HG03558 (cell line): ENCODE data around the gene TXNRD2.
"Not testable (repeated sequence)": the region's sequence is repeated elsewhere in the genome, so short reads cannot be mapped to it uniquely, and the experiment has no call there.

Experiments used
- ATAC-seq: cut with Tn5 transposase; IDR thresholded peaks from one replicate; pipeline ENCODE4 v1.9.1; 2021; ENCODE audit warnings: moderate number of reproducible peaks; ENCODE audit not compliant: unreplicated experiment; ENCODE audit errors: extremely low read depth

TXNRD2 gene

GRCh38 chr22:19929586-19930550, 11.8 kb downstream of the TXNRD2 start:
- ATAC-seq = no peak

- no peak for ATAC-seq
Observed at GRCh38 chr22:19928207-19928606, 13.4 kb downstream of the TXNRD2 start.

GRCh38 chr22:19927696-19928095, 13.9 kb downstream of the TXNRD2 start:
- no peak for ATAC-seq

- not testable (repeated sequence) for ATAC-seq
Observed at GRCh38 chr22:19926028-19926427, 15.6 kb downstream of the TXNRD2 start.

GRCh38 chr22:19923914-19924513, 17.6 kb downstream of the TXNRD2 start:
- no peak for ATAC-seq

GRCh38 chr22:19921544-19922081, 20.0 kb downstream of the TXNRD2 start:
- ATAC-seq = no peak

GRCh38 chr22:19919701-19920363, 21.8 kb downstream of the TXNRD2 start:
- ATAC-seq = no peak

- ATAC-seq = no peak
Observed at GRCh38 chr22:19918332-19919106, 23.1 kb downstream of the TXNRD2 start.

- ATAC-seq = no peak
Observed at GRCh38 chr22:19917389-19918138, 24.1 kb downstream of the TXNRD2 start.

- no peak for ATAC-seq
Observed at GRCh38 chr22:19916941-19917340, 24.7 kb downstream of the TXNRD2 start.

GRCh38 chr22:19916006-19916405, 25.6 kb downstream of the TXNRD2 start:
- no peak for ATAC-seq

- ATAC-seq = no peak
Observed at GRCh38 chr22:19915287-19915954, 26.2 kb downstream of the TXNRD2 start.

GRCh38 chr22:19914201-19914943, 27.2 kb downstream of the TXNRD2 start:
- ATAC-seq = no peak

- no peak for ATAC-seq
Observed at GRCh38 chr22:19913337-19913936, 28.2 kb downstream of the TXNRD2 start.

- no peak for ATAC-seq
Observed at GRCh38 chr22:19912271-19912999, 29.2 kb downstream of the TXNRD2 start.

GRCh38 chr22:19911540-19912270, 29.9 kb downstream of the TXNRD2 start:
- no peak for ATAC-seq
